AG10803 (cell line): ENCODE results near the gene ZNF581.

ENCODE experiments used
- DNase-seq: peaks from one replicate; pipeline ENCODE4 v3.0.0; 2010; ENCODE audit warnings: low read depth
- H3K4me3 ChIP-seq: 2 replicates; pipeline ENCODE4 v1.5.1; 2011; ENCODE audit warnings: mild to moderate bottlenecking, low read length, control low read depth
- CTCF ChIP-seq: conservative IDR thresholded peaks from 2 replicates; pipeline ENCODE4 v1.5.1; 2011; ENCODE audit warnings: mild to moderate bottlenecking, low read length, control low read depth, inconsistent platforms

ZNF581 gene

GRCh38 chr19:55660404-55660803 is 17.0 kb downstream of the ZNF581 start:
- DNase-seq, result no peak
- TF ChIP-seq CTCF, result no peak
- H3K4me3 ChIP-seq, result no peak overlapping the region

GRCh38 chr19:55660991-55661390 is 17.5 kb downstream of the ZNF581 start:
- DNase-seq, result no peak
- no peak overlapping the region for H3K4me3 ChIP-seq
- TF ChIP-seq CTCF, result no peak

- DNase-seq, result no peak
- TF ChIP-seq CTCF, result no peak
- H3K4me3 ChIP-seq, result no peak overlapping the region
Measured at GRCh38 chr19:55661826-55662225, 18.4 kb downstream of the ZNF581 start.

GRCh38 chr19:55663846-55664536 is 20.5 kb downstream of the ZNF581 start:
- no peak for TF ChIP-seq CTCF
- DNase-seq, result no peak
- no peak overlapping the region for H3K4me3 ChIP-seq

- TF ChIP-seq CTCF, result no peak
- DNase-seq, result no peak
Measured at GRCh38 chr19:55666343-55667005, 23.0 kb downstream of the ZNF581 start.

GRCh38 chr19:55667006-55667381 is 23.5 kb downstream of the ZNF581 start:
- DNase-seq, result no peak
- no peak overlapping the region for H3K4me3 ChIP-seq
- no peak for TF ChIP-seq CTCF

More at GRCh38 chr19:55666343-55667005, 23.0 kb downstream of the ZNF581 start:
- H3K4me3 ChIP-seq, result no peak overlapping the region

- DNase-seq, result no peak
- TF ChIP-seq CTCF, result no peak
- H3K4me3 ChIP-seq, result no peak overlapping the region
Measured at GRCh38 chr19:55667511-55667910, 24.1 kb downstream of the ZNF581 start.
